Urothelium cell line (cell line): Measurements from ENCODE around the gene PTPRR.

Source experiments
- DNase-seq: peaks from one replicate; pipeline ENCODE4 v3.0.0; 2011; ENCODE audit warnings: low spot score, mixed read lengths
- FAIRE-seq: peaks from 2 replicates; lab custom pipeline; 2011; peaks lifted over from hg19 to GRCh38; lab: Jason Lieb, UNC

Gene PTPRR

DNA sequence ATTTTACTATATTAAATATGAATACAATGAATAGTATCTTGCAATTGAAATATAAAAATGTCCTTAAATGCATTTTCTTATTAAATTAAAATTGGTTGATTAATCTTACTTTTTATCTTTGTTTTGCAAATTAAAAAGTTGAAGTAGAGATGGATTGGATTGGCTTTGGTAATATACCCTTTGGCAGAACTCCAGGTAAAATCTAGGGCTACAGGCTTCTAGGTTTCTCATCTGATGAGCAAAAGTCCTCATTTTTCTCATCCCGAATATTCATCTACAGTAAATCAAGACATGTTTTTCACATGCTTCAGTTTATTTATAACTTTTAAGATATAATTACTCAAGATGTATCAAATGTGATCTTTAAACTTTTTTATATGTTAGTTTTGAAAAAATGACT lies 2.2 kb downstream of the PTPRR start:
- no peak for DNase-seq

DNA sequence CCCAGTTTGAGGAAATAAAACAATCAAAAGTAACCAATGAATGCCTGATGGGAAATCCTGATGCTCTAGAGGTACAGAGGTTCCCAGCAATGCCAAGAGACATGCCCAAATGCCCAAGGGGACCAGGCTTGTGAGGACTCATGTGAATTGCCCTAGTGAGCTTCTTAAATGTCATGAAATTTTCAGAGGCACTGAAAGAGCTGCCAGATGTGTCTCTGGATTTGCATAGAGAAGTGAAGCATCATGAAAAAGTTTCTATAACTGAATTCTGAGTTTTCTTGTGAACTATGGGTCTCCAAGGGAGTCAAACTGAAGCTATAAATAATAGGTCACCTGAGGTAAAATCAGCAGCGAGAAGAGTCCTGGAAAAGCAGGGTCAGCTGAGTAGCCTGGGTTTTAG lies 9.9 kb downstream of the PTPRR start:
- FAIRE-seq (no peak), DNase-seq (no peak)

More for the DNA sequence above, 2.2 kb downstream of the PTPRR start:
- no peak for FAIRE-seq

DNA sequence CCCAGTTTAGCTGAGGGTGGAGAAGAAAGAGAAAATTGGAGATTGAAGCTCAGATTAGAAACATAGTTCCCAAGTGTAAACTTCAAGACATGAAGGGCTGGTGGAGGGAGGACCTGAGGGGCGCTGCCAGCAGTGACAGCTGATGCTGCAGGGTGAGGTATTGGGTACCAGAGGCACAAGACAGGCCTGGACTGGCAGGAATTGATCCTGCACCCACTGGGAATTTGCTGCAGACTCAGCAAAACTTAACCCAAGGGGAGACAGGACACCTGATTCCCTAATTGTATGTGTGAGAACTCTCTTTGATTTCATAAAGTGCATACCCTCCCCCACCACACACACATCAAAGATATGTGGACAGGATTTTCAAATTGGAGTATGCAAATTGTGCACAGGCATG lies 11.6 kb downstream of the PTPRR start:
- DNase-seq (no peak), FAIRE-seq (no peak)

DNA sequence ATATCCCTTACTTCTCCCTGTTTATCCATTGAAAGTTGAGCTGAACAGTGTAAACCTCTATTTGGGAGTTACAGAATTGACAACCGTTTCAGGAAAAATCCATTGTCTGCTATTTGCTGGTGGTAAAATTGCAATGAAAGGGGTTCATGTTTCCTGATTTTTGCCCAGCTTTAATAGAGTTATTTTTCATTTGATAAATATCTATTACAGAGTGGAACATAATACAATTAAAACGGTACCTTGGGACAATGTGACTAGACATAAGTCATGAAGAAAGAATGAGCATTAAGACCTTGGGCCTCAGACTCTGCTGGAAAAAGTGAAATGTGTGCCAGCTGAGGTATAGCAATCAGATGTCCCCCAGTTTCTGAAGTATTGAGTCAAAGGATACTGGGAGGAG lies 13.1 kb downstream of the PTPRR start:
- DNase-seq: no peak
- no peak for FAIRE-seq

DNA sequence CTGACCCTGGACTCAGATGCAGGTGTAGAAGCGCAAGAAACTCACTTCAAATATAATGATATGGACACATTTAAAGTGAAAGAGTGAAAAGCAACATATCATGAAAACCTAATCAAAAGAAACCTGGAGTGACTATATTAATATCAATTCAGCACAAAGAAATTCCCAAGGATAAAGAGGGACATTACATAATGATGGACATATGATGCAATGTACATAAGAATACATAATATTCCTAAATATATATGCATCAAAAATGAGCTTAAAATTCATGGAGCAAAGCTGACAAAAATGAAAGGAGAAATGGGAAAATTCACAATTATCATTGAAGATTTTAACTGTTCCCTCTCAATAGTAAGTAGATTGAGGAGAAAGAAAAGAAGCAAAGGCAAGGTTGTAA lies 24.6 kb downstream of the PTPRR start:
- FAIRE-seq (no peak), DNase-seq (no peak)

DNA sequence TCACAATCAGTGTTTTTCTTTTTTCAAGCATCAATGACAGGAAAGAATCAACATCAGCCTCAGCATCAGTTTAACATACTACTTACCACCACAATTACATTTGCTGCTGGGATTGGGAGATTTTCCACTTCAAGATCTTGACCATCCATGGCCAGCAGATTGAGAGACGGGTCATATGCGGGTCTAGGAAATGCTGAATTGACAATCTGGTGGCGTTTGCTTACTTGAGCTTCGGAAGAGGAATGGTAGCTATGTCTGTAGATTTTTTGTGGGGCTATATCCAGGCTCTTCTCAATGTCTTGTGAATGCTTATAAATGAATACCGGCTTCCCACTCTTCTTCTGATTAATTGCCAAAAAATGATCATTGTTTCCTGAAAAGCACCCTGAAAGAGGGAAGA lies 27.9 kb downstream of the PTPRR start:
- FAIRE-seq (no peak), DNase-seq (no peak)

DNA sequence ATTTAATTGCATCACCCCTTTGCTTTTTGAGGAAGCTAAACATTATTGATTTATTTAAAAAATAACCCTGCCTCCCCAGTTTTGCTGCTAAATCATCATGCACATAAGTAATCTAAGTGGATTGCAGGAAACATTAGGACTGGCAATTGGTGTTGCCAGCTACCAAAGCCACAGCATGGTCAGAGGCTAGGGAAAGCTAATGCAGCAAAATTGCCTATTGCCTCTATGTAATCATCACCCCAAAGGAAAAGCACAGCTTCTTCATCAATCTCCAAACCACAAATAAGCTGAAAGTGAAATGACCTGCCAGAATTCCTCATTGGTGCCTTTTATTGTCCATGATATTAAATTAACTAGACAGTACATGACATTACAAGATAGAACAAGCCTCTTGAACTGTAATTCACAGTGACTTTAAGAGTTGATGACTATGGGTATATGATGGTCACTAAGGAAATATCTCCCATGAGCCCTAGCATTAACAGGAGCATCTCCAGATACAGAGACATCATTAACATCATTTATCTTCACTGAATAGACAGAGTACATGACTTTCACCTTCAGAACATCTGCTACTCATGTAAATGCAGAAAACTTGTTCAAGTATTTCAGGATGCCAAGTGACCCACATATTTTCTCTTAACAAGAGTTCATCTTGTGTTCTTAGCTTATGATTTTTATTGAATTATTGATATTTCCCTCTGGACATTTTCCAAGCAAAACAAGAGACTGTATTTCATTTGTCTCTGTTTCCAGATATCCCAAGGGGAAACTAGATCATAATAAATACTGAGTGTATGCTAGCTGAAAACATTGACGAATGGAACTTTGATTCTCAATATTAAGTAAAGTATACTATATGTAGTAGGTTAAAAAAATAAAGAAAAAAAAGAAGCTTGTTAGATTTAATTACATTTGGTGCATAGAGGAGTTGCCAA lies 29.4 kb downstream of the PTPRR start:
- DNase-seq (no peak), FAIRE-seq (no peak)

DNA sequence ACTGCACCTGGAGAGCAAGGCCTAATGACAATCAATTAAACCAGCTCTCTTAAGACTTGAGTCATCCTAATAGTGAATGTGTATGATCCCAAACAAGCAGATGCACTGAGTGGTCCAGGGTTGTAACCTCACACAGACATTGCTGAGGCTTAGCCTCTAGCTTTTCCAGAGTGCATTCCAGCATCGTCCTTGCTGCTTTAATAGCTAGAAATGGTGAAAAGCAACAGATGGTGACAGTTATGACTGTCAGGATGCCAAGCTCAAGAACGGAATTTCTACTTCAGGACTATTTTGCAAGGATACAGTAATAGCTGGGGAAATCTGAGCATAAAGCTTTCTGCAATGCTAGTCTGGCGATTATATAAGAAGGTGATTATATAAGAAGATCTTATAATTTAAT lies 34.6 kb downstream of the PTPRR start:
- FAIRE-seq (no peak), DNase-seq (no peak)

DNA sequence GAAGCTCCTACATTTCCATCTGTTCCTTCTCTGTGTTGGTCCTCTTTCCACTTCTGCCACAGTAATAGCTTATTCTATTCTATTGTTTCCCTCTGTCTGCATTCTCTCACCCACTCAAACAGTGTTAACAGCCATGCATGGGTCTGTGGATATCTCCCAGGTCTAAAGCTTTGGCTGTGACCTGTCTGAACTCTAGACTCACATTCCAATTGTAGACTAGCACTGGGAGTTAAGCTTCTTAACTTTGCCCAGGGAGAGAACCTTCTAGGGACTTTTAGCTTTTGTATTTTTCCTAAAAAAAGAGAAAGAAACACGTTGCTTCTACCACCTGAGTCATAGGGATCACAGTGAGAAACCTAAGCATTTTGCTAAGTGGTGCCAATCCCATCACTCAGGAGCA lies 36.7 kb downstream of the PTPRR start:
- no peak for FAIRE-seq
- no peak for DNase-seq

DNA sequence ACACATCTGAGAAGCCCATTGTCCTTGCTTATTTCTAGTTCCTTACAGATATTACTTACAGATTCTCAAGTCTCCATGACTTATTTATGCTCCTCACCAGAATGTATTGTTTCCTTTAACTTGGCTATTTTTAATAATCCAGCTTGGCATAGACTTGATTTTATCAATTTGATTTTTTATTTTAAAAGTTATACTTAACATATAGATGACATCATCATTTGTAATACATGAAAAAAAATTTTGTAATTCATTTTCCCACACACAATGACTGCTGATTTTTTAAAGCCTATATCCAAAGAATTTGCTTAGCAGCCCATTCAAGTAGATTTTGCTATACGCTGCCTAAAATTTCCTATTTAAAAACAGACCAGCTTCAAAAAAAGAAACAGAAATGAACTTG lies 39.8 kb downstream of the PTPRR start:
- no peak for FAIRE-seq
- DNase-seq: no peak

DNA sequence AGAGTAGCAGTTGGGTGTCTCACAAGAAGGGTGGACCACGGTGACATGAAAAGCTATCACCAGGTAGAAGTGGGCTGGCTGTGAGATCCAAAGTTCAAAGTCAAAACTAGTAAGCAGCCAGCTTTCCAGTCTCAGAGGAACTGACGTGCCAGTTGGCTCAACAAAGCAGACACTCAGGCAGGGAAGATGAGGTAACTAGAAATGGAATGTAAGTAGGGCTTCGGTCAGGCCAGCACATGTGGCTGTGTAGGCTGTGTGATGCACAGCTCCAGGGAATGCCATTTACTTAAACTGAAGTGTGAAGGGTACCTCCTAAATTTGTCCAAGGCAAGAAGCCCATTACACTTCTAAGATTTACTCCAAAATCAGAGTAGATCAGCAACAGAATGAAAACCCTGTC lies 43.6 kb downstream of the PTPRR start:
- no peak for FAIRE-seq
- DNase-seq: peak; percentile 14

DNA sequence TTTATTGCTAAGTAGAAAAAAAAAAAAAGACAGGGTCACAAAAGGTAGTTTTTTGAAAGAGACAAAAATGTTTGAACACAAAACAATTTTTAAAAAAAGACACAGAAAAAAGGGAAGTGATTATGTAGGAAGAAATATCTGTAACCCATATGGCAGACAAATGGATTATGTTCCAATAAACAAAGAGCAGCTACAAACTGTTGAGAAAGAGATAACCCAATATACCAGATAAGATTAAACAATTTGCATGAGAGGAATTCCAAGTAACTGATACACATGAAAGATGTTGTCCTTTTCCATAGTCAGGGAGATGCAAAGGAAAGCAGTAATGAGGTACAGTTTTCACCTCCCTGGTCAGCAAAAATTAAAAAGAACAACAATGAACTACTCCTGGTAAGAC lies 44.9 kb downstream of the PTPRR start:
- FAIRE-seq: no peak
- DNase-seq: no peak

DNA sequence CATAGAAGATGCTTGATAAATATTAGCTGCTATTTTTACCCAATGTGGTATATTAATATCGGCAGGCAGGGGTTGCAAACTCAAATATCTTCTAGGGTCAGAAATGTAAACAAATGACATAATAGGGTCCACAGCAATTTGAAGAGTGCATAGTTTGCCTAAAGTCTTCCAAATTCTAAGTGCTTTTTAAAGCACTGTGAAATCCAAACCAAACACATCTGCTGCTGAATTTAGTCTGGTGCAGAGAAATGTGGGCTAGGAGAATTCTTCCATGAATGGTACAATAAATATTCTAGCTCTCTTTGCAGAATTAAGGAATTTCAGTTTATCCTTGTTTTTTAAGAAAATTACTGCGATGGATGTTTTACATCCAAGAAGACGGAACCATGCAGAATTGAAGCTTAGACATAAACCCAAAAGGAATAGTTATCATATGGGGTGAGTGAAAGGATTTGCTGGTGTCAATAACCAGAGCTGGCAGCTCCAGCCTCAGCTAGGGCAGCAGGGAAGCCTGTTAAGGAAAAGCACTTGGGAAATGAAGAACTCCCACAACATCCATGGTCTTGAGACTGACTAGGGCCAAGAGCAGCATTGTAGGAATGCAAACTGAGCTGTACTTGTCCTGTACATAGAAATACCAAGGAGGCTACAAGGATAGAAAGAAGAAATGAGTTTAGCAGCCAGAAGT lies 65.5 kb downstream of the PTPRR start:
- FAIRE-seq (no peak), DNase-seq (no peak)

DNA sequence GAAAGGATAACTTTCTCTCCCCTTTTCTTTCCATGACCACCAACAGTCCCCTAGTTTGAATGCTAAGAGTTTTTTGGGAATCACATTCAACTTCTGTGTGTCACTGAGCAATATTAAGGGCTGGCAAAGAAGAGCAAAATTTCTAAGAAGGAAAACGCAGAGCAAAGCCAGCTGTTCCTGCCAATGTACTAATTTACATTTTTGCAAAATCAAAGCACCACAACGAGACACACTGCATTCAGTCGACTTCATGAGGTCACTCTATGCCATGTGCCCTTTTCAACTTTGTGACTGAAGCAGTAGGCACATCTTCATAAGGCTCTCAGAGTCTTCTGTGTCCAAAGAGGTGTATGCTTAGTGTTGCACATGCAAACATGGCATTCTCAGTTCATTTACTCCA lies 66.4 kb downstream of the PTPRR start:
- DNase-seq (no peak), FAIRE-seq (no peak)

DNA sequence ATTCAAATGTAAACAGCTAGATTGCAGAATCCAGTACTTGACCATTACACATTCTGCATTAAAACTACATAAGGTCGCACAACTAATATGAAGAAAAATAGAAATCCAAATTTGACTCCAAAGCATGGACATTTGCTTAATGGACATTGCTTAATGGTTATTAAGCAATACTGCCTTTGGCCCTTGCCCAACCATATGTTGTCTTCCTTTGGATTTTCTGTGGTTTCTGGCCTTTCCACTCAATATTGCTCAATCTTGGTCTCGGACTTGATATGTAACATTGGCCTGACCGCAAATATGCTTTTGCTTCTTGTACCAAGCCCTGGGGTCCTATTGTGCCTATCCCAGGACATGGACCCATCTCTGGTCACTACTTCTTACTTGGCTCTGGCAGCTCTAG lies 67.2 kb downstream of the PTPRR start:
- FAIRE-seq (no peak), DNase-seq (no peak)

DNA sequence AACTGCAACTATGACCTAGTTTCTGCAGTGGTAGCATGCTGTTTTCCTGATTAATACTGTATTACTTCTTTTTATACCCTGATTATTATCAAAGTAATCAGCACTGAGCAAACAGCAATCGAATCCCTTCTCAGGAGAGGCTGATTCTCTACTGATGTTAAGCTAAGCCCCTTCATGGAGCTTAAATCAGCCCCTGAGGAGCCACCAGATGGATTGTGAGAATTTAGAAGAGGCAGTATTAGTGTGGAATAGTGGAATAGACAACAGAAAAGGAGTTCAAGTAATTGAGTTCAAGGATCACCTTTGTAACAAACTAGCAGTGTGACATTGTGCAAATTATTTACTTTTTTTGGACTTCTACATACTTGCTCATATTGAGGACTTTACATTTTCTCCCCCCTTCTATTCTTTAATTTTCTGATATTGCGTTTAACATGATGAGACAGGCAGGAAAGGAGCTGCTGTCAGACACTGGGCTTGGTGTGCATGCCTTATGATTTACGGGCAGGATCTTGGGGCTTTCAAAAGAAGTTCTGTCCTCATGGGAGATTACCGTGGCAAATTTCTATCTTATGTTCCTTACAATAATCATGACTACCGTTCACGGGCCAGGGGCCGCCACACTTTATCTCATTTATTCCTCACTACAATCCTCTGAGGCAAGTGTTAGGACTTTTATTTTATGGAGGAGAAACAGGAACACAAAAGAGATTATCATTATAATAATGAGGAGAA lies 68.0 kb downstream of the PTPRR start:
- DNase-seq (no peak), FAIRE-seq (no peak)

DNA sequence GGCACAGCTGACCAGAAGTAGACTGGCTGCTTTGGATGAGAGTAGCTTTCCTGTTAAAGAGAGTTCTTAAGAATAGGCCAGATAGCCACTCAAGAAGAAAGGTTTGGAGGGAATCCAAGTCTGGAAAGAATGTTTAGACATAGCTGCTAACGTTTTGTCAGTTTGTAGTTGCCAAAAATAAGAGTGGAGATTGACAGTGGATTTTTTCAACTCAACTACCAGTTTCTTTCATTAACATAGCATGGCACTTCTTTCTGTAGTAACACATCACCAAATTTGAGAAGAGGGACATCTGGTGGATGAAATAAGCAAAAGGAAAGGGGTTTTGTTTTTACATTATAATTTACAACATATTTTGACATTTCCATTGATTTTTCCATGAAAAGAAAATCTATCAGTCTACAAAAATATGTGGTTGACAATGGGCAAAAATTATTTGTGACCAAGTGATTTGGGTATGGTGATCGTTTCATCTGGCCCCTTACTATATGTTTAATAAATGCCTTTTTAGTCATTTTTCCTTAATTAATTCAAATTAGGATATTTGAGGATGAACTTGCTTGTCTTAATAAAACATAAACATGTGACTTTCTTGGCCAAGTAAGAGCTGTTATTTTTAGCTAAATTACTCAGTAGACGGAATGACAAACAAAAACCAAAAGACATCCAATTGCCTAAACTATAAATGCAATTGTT lies 71.1 kb downstream of the PTPRR start:
- DNase-seq (peak; percentile 12), FAIRE-seq (no peak)

DNA sequence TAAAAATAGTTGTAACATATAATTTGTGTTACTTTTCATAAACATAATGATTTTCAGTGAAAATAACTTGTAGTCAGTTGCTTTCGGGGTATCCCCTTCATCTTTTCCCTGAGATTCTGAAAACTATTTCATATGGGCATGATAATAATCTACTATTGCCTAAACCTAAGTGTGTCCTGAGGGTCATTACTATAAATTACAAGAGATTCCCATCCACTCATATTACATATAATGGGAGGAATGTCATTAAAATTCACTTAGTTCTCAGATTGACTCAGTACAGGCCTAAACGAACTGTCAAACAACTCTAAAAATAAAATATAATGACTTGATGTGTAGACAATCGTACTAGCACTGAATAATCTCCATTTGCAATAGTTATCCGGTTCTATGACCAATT lies 72.7 kb downstream of the PTPRR start:
- DNase-seq: no peak
- FAIRE-seq: no peak

DNA sequence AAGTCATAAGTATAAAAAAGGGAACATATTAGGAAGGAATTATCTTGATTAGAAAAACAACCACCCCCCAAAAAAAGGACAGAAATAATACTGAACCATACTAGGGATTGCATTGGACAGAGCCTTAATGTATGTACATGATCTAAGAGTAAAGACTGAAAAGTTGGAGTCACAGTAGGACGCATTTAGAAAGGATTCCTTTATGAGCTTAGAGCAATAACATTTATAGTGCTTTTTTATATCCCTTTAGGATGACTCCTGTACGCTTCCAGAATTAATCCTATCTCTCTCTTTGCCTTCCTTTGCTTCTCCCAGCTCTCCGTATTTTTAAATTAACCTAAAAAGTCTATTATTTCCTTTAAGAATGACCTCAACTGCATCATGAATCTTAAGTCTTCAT lies 75.3 kb downstream of the PTPRR start:
- DNase-seq (no peak), FAIRE-seq (no peak)

DNA sequence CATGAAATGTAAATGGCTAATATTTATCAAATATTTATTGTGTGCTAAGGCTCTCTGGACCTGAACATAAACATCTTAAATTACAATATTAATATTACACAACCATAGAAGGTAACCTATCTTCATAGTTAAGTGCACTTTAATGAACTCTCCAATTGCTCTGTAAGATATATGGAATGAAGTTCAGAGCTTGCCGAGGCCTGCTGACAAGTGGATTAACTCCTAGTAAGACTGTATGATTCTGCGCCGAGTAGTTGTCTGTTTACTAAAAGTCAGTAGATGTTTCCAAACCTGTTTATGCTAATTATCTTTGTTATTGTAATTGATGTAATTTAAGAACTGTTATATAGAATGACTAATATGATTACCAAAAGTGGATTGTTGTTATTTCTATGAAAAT lies 77.2 kb downstream of the PTPRR start:
- FAIRE-seq: no peak
- DNase-seq: no peak

DNA sequence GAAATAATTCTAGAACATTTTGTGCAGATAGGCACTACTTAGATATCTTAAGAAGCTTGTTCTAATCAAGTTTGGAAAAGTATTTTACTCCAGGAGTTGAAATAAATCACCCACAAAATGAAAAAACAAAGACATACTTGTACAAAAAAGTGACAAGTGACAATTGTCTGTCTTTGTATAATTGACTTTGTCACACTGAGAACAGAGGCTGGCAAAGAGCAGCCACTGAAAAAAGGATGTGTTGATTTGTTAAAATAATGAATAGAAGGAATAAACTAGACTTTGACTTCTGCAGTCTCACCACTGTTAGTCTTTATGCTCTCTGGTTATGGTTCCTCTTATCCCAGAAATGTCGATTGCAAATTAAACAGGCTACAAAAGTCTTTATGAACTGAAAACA lies 77.6 kb downstream of the PTPRR start:
- no peak for FAIRE-seq
- no peak for DNase-seq
